GM13976 (cell line): ENCODE measurements around the gene PREX1.

ENCODE experiments used
- DNase-seq: peaks from one replicate; pipeline ENCODE4 v3.0.0; 2012; ENCODE audit warnings: low spot score
- CTCF ChIP-seq: IDR thresholded peaks from 2 replicates; pipeline ENCODE4 v1.5.1; 2012; ENCODE audit warnings: borderline replicate concordance, mild to moderate bottlenecking; ENCODE audit not compliant: insufficient read depth; ENCODE audit errors: extremely low read depth, missing control alignments, control extremely low read depth
- in situ Hi-C: fragments of 300-500 bp; cut with MboI; formaldehyde crosslinking; loops from one replicate; pipeline ENCODE4 v1.12.0; 2022; ENCODE audit warnings: low sequenced_read_pairs, mixed read lengths, inconsistent platforms; ENCODE audit not compliant: unreplicated experiment

PREX1 gene

GRCh38 chr20:48738094-48738398, 89.8 kb downstream of the PREX1 start:
- DNase-seq = no peak
- in situ Hi-C loops = no loop called here
- TF ChIP-seq CTCF = no peak

- no peak for DNase-seq
- in situ Hi-C loops = no loop called here
- no peak for TF ChIP-seq CTCF
Observed at GRCh38 chr20:48737434-48738093, 90.2 kb downstream of the PREX1 start.

- DNase-seq = no peak
- no peak for TF ChIP-seq CTCF
- in situ Hi-C loops = no loop called here
Observed at GRCh38 chr20:48736636-48737035, 91.2 kb downstream of the PREX1 start.

GRCh38 chr20:48736231-48736630, 91.6 kb downstream of the PREX1 start:
- DNase-seq = no peak
- TF ChIP-seq CTCF = no peak
- in situ Hi-C loops = no loop called here

GRCh38 chr20:48735112-48735511, 92.7 kb downstream of the PREX1 start:
- in situ Hi-C loops = no loop called here
- TF ChIP-seq CTCF = no peak

GRCh38 chr20:48734104-48734749, 93.6 kb downstream of the PREX1 start:
- no peak for TF ChIP-seq CTCF
- in situ Hi-C loops = no loop called here
- DNase-seq = no peak

More at GRCh38 chr20:48735112-48735511, 92.7 kb downstream of the PREX1 start:
- DNase-seq = no peak

GRCh38 chr20:48733296-48733790, 94.5 kb downstream of the PREX1 start:
- TF ChIP-seq CTCF = no peak
- in situ Hi-C loops = no loop called here
- no peak for DNase-seq
